Stimulated activated CD4-positive, alpha-beta T cell treated with anti-CD3 and anti-CD28 coated beads, Interleukin-4, amount 100 ng/mL, for 48 hours (primary cell): ENCODE results near the gene TRAF3.
"Not testable (repeated sequence)": the region's sequence is repeated elsewhere in the genome, so short reads cannot be mapped to it uniquely, and the experiment has no call there.

Experiments
- DNase-seq, 2 donors: peaks; one replicate each; pipeline ENCODE4 v3.0.0-alpha.2; 2020; ENCODE audit warnings: low read depth in 2 of 2

The TRAF3 gene

DNA sequence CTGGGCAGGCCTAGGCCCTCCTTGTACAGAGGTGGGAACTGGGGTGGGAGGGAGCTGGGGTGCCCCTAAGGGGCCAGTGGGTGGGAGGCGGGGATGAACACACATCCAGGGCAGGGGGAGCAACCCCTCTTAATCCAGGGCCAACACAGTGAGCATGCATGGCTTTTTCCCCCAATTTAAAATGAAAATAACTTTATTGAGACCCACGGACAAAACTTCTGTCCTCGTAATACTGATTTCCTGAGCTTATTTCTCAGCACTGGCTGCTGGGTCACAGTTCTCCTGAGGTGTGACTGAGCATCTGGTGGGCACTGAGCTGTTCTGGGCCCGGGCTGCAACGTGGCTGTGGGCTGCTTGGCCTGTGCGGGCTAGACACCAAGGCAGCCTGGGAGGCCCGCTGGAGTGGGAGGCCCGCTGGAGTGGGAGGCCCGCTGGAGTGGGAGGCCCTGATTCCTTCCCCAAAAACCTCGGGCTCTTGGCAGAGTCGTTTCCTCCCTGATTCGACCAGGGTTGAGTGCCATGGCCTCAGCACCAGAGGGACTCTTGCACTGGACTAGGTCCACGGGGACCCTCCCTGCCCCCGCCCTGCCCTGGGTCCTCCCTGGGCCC, 24.9 kb upstream of the TRAF3 start:
- no peak for DNase-seq

DNA sequence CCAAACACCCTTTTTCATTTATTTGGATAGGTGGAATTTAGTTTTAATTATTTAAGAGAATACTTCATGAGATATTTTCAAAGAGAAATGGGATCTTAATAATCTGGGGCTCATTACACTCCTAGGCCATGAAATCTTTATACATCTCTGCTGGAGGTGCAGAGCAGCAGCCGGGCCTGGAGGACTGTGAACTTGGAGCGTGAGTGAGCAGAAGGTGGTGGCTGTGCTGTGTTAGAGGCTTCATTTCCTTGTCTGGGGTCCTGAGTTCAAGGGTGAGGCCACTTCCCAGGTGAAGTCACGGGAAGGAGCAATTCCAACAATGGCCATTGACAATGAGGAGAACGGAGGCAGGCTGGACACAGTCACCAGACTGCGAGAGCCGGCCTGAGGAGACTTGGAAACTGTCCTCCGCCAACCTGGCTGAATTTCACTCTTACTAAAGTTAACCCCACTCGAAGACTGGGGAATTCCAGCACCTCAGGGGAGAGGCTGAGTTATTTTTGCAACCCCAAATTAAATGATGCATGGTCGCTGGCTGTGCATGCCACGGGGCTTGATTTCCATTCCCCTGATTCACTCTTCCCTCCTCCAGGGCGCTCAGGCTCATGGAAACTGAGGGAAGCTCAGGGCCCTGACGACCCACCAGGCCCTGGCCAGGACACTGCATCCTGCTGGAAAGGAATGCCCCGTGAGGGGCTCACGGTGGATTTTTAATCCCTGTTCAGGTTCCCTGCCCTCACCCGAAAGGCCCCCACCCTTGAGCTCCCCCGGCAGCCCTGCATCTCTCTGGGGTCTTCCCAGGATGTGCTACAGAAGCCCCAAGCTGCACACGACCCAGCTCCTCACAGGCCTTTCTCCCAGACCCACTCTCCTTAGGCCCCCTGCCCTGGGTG, 22.6 kb upstream of the TRAF3 start:
- no peak for DNase-seq

DNA sequence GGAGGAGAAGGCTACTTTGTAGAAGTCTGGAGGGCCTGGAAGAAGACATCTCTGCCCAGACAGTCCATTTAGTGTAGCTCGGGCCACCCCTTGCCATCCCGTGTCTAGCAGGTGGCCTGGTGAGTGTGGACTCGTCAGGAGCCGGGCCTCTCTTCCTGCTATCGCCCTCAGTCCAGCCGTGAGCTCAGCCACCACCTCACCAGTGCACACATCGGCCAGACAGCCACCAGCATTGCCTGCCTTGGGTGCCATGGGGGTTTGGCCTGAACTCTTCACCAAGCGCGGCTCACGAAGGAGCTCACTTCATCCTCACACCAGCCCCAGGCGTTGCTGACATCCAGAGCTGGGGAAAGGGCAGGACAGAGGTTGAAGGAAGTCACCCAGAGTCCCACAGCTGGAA, 19.6 kb upstream of the TRAF3 start:
- DNase-seq, result no peak

DNA sequence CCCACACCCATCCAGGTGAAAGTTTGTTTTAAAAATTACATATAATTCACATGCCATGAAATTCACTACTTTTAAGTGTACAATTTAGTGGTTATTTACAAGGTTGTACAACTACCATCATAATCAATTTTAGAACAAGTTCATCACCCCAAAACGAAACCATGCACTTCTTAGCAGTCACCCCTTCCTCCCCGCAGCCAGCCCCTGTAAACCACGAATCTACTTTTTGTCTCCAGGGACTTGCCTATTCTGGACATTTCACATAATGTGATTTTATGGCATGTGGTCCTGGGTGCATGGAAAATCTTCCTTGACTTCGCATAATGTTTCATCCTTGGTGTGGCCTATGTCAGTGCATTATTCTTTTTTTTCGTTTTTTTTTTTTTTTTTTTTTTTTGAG, 19.2 kb upstream of the TRAF3 start:
- DNase-seq, result no peak

DNA sequence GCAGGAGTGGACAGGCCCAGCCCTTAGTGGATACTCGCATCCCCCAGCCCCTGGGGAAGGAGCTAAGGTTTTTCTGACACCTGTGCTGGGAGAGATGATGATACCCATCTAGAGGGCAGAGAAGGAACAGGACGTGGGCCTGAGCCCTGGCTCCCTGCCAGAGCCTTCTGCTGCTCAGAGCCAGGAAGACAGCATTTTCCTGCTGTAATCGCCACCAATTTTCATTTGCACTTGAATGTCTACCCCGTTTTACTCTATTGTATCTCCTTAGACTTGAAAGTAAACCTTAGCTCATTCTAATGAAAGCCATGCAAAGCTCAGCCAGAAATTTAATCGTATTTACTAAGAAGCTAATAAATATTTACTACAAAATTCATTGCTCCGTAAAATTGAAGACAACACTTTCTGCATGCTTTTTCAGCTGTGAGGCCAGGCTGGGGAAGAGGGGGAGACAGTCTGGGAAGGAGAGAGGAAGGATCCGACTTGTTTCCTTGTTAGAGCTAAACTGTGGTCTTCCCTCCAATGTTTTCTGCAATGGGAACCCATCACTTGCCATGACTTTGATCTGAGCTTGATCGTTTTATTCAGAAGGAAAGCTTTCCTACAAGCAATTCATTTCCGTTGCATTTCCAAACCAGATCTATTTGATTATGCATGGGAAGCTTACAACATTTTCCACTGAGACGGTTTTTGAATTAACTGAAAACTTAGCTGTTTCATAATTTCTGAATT, 17.6 kb upstream of the TRAF3 start:
- DNase-seq, result no peak

DNA sequence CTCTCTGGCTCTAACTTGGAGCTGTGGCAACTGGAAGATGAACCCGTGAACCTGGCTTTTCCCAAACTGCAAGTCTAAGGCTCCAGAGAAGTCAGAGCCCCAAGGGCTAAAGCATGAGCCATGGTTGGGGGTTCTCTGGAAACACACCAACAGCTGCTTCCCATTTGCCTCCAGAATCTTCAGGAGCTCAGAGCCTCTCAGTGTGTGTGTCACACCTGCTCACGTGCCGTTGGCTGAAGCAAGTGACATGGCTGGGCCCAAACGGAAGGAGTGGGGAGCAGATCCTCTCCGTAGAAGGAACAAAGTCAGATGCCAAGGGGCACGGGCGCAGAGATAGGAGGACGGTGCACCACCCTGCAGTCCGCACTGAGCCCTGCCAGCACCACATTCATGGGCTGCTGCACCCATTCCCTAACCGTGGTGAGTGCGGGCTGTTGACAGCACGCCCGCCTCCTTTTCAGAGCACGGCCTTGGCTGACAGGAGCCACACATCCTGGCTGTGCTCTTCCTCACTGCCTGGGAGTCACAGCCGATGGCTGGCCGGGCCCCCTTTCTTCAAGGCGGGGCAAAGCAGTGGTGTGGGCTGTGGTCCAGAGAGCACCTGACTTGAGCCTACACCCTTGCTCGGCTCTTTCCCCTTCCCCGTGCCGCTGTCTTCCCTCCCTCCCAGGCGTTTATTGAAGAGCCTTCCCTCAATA, 16.6 kb upstream of the TRAF3 start:
- no peak for DNase-seq

DNA sequence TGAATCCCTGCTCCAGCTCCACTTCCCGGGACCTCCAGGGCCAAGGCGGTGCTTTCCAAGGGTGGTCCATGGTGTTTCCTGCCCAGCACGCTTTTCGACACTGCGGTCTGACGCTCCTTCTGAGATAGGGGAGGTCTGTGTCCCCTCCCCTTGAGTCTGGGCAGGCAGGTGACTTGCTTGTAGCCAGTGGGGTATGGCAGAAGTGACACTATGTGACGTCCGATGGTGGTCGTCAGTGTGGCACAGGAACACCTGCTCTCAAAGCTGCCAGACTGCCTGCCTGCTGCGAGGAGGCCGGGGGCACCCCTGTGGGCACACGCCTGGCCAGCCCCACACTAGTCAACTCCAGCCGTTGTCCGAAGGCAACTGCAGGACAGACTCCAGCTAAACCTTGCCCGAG, 16.0 kb upstream of the TRAF3 start:
- DNase-seq, result no peak

DNA sequence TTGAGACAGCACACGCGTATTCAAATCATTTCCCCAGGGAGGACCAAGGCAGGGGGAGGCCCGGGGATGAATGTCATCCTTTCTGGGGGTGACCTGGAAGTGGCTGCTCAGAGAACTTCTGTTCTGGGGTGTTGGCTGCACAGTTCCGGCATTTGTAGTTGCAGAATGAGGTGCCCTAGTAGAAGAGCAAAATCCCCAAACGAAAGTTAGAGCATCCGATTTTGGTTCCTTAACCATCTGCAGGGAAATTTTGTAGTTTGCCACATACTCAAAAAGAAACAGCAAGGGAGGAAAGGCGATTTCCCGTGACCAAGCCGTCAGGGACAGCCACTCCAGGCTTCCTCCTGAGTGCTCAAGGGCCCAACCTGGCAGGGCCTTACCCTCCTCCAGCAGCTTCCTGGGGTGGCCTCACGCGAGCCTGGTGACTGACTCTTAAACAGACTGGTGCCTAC, 13.0 kb upstream of the TRAF3 start:
- no peak for DNase-seq

DNA sequence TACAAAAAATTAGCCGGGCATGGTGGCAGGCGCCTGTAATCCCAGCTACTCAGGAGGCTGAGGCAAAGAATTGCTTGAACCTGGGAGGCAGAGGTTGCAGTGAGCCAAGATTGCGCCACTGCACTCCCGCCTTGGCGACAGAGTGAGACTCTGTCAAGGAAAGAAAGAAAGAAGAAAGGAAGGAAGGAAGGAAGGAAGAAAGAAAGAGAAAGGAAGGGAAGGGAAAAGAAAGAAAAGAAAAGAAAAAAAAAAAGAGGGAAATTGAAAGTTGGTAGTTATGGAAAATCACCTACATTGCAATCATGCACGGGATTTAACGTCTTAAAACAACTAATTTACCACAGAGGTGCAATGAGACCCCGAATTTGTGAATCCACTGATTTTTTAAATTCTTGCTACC, 11.5 kb upstream of the TRAF3 start:
- not testable (repeated sequence) for DNase-seq

DNA sequence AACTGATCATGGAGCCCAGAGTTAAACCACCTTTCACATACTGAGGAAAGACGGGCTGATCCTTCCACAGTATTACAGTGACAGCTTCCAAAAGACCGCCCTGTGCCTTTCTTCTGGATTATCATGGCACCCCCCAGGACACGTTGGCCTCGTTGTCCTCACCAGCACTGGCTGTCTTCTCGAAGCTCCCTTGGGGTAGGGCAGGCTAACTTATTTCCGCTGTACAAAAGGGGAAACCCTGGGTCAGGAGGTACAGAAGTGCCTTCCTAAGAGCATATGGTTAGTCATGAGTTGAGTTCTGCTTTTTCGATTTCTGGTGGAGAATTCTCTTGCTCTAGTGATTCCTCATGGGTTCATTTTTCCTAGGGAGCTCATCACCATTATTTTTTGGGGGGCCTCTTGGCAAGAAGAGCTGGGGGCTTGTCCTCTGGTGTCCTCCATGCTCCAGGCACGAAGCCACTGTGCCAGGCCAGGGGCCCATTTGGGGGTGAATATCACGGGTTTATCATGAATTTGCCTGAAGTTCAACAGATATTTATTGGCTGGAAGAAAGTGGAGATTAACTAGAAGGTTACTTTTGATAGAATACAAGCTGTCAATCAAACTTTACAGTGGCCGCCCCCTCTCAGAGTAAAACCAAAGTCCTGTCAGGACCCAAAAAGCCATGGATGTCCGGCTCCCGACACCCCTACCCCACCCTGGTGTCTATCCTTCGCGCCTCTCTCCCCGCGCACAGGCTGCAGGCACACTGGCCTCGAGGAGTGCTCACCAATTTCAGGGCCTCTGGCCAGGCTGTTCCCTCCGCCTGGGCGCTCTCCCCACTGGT, 8.8 kb upstream of the TRAF3 start:
- no peak for DNase-seq

DNA sequence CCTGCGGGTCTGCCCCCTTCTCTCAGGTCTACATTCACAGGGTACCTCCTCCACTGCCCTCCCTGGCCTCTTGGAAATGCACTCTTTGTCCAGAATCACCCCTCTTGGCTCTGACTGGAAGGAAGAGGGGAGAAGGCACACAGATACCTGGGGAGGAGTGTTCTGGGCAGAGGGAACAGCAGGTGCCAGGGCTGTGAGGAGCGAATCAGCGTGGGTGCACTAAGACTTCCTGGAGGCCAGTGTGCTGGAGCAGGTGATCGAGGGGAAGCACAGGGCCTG, 8.3 kb upstream of the TRAF3 start:
- DNase-seq, result no peak

DNA sequence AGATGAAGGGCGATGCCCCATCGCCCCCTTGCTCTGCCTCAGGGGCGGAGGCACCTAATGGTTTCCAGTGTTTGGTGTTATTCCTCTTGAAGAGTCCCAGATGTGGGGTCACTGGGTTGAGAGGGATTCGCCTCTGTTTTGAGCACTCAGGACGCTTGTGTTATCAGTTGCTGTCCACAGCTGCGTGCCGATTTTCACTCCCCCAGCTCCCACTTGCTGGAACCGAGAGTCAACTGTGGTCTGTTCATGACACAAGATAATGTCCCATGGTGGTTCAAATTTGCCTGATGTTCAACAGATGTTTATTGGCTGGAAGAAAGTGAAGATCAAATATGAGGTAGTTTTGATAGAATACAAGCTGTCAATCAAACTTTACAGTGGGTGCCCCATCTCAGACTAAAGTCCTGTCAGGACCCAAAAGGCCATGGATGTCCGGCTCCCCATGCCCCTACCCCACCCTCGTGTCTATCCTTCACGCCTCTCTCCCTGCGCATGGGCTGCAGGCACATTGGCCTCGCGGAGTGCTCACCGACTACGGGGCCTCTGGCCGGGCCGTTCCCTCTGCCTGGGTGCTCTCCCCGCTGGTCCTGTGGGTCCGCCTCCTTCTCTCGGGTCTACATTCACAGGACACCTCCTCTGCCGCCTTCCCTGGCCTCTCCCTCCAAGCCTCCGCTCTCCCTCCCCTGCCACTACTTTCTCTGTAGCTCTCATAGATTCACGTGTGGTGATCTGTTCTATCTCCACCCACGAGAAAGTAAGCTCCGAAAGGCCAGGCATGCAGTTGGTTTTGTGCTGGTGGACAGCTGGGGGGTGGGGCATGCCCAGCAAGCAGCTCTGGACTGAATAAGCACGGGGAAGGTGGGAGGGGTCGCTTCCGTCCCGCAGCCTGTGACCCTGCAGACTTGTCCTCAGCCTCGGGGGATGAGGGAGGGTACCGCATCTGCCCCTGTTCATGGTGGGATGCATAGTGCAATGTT, 6.8 kb upstream of the TRAF3 start:
- no peak for DNase-seq

DNA sequence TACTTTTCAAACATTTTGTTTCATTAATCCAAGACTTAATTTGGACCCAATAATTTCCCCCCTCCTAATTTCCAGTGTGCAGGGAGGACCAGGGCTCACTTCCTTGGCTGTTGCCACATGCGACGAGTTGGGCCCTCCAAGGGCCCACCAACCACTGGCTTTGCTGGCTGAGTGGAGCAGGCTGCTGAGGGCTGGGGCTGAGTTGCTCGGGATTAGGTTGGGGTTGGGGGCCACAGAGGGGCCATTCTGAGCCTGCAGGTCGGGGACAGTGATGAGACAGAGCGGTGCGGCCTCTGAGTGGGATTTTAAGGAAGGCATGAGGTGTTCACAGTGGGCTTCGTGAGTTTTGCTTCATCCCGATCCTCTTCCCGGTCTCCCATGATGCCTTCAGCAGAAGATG, 6.1 kb upstream of the TRAF3 start:
- DNase-seq, result no peak

DNA sequence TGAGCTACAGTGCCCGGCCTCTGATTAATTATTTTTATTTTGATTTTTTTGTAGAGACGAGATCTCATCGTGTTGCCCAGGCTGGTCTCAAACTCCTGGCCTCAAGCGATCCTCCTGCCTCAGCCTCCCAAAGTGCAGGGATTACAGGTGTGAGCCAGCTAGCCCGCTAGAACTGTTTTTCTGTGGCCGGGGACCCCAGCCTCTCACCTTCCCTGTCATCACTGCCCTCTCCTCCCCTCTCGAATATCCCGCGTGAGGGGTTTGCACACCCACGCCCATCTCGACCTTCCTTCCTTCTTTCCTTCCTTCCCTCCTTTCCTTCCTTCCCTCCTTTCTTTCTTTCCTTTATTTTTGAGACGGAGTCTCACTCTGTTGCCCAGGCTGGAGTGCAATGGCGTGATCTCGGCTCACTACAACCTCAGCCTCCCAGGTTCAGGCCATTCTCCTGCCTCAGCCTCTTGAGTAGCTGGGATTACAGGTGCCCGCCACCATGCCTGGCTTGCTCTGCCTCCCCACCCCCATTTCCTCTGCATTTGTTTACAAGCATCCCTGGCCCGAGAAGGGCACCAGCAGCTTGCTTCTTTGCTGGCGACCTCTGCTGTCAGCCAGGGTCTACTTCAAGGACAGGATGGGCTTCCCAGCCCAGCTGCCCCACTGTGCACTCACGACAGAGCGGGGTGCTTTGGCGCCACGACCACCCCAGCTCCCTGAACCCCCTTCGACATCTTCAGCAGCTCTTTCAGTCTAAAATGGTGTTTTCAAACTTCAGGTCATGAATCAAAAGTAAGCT, 4.3 kb upstream of the TRAF3 start:
- no peak for DNase-seq

DNA sequence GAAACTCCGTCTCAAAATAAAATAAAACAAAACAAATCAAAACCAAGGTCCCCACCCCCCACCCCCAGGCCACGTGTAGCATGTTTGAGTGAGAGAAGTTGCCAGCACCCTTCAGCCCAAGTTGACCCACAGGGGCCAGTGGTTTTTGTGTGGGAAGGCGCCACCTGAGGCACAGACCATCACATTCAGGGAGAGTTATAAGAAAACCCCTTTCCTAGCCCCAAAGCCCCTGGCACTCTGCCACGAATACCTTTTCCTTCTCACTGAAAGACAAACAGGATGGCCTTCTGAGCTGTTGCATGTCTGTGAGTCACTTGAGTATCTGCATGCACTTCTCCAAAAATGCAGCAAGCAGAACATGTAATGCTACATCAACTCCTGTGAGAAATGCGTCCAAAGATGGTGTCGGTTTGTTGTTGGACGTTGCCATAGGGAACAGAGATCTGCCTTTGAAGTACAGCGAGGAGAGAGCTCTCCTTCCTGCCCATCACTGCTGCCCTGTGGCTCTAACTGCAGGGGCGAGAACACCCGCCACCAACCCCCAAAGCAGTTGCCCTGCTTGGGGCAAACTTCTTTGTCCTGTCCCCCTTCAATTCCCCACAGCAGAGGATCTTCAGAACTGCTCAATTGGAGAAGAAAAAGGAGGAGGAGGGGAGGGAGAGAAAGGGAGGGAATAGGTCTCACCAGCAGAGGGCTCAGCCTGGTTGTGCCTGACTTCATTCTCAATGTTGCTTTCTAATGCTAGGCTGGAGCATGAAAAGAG, 2.7 kb upstream of the TRAF3 start:
- DNase-seq, result peak in 1 of 2 donors; percentile 53

DNA sequence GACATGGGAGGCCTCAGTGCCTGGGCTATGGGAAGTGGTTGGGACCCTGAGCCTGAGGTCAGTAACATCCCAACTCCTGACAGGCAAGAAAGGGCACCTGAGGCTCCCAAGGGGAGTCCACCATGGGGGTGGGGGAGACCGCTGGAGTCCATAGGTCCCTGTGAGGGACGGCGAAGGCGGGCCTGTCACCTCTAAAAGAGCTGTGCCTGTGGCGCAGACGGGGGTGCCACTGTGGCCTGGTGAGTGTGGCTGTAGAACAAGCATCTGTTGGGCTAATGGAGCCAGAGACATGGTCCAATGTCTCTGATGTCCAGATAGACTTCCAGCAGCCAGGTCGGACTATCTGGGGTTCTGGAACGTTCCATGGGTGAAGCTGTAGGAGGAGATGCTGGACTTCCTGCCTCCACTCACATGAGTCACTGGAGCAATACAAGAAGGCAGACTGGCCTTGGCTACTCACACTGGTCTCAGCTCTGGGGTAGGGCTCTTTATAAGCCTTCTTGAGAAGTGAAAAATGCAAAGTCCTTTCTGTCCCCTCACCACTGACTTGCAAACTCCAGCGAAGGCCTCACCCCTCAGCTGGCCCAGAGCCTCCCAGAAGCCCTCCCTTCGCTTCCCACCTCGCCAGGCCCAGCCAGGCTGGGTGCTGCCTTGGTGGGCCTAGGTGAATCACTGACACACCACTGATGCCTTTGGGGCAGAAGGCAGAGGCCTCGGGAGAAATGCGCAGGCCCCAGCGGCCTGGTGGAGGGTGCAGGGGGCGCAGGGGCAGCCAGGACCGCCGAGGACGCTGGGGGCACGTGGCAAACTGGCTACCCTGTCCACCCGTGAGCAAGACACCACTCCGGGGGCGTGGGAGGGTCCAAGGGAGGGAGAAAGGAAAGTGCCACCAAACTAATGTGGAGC, 1.1 kb upstream of the TRAF3 start:
- no peak for DNase-seq

DNA sequence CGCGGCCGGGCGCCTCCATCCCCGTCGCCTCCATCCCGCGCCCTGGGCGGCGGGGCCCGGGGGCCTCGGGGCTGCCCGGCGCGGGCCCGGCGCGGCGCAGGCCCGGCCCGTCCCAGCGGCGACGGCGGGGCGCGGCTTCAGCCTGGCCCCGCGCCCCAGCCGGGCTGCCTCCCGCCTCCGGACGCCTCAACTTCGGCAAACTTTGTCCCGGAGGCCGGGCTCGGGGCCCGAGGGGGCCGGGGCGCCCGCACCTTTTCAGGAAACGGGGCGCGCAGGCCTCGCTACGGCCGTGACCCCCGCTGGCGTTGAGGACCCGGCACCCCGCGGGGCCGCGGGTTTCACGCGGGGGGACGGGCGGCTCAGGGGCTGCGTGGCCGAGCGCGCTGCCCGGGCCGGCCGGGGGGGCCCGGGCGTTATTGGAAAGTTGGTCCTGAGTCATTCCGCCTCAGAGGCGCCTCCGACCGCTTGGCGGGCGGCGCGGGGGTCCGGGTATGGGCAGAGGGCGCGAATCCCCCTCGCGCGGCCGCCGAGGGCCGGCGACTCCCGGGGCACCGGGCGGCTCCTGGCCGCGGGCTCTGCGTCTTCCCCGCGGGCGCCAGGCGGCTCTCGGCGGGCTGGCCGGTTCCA, 575 bp downstream of the TRAF3 start:
- DNase-seq, result no peak
